Suprapubic skin (tissue), 3 donors: ENCODE data around the gene DVL3.

Experiments
- EP300 ChIP-seq: sonication (generic); formaldehyde crosslinking; IDR thresholded peaks from one replicate; pipeline ENCODE4 v1.6.1; 2017; ENCODE audit warnings: antibody characterized with exemption
- POLR2A ChIP-seq, 2 donors: fragments of 450-650 bp; IDR thresholded peaks; one replicate each; pipeline ENCODE4 v1.6.1; 2017; ENCODE audit warnings: antibody characterized with exemption in 2 of 2, mild to moderate bottlenecking in 2 of 2, moderate library complexity in 2 of 2
- TF ChIP-seq, protein P1 (sequence below), 2 donors: fragments of 200-600 bp in 1 of 2; fragments of 450-650 bp in 1 of 2; sonication (generic) in 1 of 2; IDR thresholded peaks; one replicate each; pipeline ENCODE4 v1.5.1; 2016 to 2019; ENCODE audit warnings: antibody characterized with exemption in 2 of 2, mild to moderate bottlenecking in 1 of 2, moderate library complexity in 1 of 2

DNA sequence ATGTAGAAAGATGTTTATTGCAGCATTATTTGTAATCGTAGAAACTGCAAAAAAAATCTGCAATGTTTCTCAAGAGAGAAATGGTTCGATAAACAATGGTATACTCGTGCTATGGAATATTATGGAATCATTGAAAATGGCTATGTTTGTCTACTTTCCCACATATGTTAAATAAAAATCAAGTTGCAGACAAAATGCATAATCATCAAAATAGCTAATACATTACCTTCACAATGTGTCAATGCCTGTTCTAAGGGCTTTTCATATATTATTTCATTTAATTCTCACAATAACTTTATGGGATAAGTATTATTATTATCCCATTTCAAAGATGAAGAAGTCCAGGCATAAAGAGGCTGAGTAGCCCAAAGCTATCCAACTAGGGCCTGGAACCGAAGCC lies 22.2 kb upstream of the DVL3 start:
- TF ChIP-seq, protein P1, sequence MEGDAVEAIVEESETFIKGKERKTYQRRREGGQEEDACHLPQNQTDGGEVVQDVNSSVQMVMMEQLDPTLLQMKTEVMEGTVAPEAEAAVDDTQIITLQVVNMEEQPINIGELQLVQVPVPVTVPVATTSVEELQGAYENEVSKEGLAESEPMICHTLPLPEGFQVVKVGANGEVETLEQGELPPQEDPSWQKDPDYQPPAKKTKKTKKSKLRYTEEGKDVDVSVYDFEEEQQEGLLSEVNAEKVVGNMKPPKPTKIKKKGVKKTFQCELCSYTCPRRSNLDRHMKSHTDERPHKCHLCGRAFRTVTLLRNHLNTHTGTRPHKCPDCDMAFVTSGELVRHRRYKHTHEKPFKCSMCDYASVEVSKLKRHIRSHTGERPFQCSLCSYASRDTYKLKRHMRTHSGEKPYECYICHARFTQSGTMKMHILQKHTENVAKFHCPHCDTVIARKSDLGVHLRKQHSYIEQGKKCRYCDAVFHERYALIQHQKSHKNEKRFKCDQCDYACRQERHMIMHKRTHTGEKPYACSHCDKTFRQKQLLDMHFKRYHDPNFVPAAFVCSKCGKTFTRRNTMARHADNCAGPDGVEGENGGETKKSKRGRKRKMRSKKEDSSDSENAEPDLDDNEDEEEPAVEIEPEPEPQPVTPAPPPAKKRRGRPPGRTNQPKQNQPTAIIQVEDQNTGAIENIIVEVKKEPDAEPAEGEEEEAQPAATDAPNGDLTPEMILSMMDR (IDR thresholded peaks at IDR 0.05), result no peak
- TF ChIP-seq POLR2A (IDR thresholded peaks at IDR 0.05) (no peak), EP300 (no peak)
